ENCODE data around the gene DPH6.

DPH6 gene

GRCh38 chr15:35505141-35505540 is 40.8 kb downstream of the DPH6 start:
- no peaks in the 10 kb centered on the region for H3K36me3 ChIP-seq (ENCODE audit: control insufficient read depth, insufficient read depth, low read length)
- H3K27me3 ChIP-seq (ENCODE audit: control insufficient read depth, insufficient read depth, low read length), result no peaks in the 10 kb centered on the region
- H3K4me3 ChIP-seq (ENCODE audit: low read depth, low read length), result no peak overlapping the region
- no peak overlapping the region for H3K9ac ChIP-seq (ENCODE audit: low read depth, low read length)
- H3K4me1 ChIP-seq (ENCODE audit: control insufficient read depth, insufficient read depth, low read length), result peaks cover 10% of the 10 kb centered on the region
- no peaks in the 10 kb centered on the region for H3K9me3 ChIP-seq (ENCODE audit: control insufficient read depth, insufficient read depth, low read length)

GRCh38 chr15:35499723-35500122 is 46.2 kb downstream of the DPH6 start:
- no peaks in the 10 kb centered on the region for H3K9me3 ChIP-seq (ENCODE audit: control insufficient read depth, insufficient read depth, low read length)
- no peaks in the 10 kb centered on the region for H3K27me3 ChIP-seq (ENCODE audit: control insufficient read depth, insufficient read depth, low read length)
- no peak overlapping the region for H3K4me3 ChIP-seq (ENCODE audit: low read depth, low read length)
- H3K4me1 ChIP-seq (ENCODE audit: control insufficient read depth, insufficient read depth, low read length), result no peaks in the 10 kb centered on the region
- H3K36me3 ChIP-seq (ENCODE audit: control insufficient read depth, insufficient read depth, low read length), result no peaks in the 10 kb centered on the region
- no peak overlapping the region for H3K9ac ChIP-seq (ENCODE audit: low read depth, low read length)

GRCh38 chr15:35496585-35496984 is 49.4 kb downstream of the DPH6 start:
- H3K4me1 ChIP-seq (ENCODE audit: control insufficient read depth, insufficient read depth, low read length), result no peaks in the 10 kb centered on the region
- no peak overlapping the region for H3K4me3 ChIP-seq (ENCODE audit: low read depth, low read length)
- no peak overlapping the region for H3K9ac ChIP-seq (ENCODE audit: low read depth, low read length)
- no peaks in the 10 kb centered on the region for H3K9me3 ChIP-seq (ENCODE audit: control insufficient read depth, insufficient read depth, low read length)
- no peaks in the 10 kb centered on the region for H3K36me3 ChIP-seq (ENCODE audit: control insufficient read depth, insufficient read depth, low read length)
- H3K27me3 ChIP-seq (ENCODE audit: control insufficient read depth, insufficient read depth, low read length), result no peaks in the 10 kb centered on the region

- Histone ChIP-seq H3K9ac (ENCODE audit: low read depth, low read length) (no peak overlapping the region), H3K4me1 (ENCODE audit: control insufficient read depth, insufficient read depth, low read length) (no peaks in the 10 kb centered on the region), H3K36me3 (ENCODE audit: control insufficient read depth, insufficient read depth, low read length) (no peaks in the 10 kb centered on the region), H3K4me3 (ENCODE audit: low read depth, low read length) (no peak overlapping the region), H3K27me3 (ENCODE audit: control insufficient read depth, insufficient read depth, low read length) (no peaks in the 10 kb centered on the region), H3K9me3 (ENCODE audit: control insufficient read depth, insufficient read depth, low read length) (no peaks in the 10 kb centered on the region)
Observed at GRCh38 chr15:35495080-35495479, 50.9 kb downstream of the DPH6 start.

GRCh38 chr15:35491999-35492398 is 54.0 kb downstream of the DPH6 start:
- Histone ChIP-seq H3K36me3 (ENCODE audit: control insufficient read depth, insufficient read depth, low read length) (peaks cover 4% of the 10 kb centered on the region), H3K4me1 (ENCODE audit: control insufficient read depth, insufficient read depth, low read length) (no peaks in the 10 kb centered on the region), H3K9me3 (ENCODE audit: control insufficient read depth, insufficient read depth, low read length) (peaks cover 7% of the 10 kb centered on the region), H3K9ac (ENCODE audit: low read depth, low read length) (no peak overlapping the region), H3K4me3 (ENCODE audit: low read depth, low read length) (no peak overlapping the region), H3K27me3 (ENCODE audit: control insufficient read depth, insufficient read depth, low read length) (no peaks in the 10 kb centered on the region)

- Histone ChIP-seq H3K4me3 (ENCODE audit: low read depth, low read length) (no peak overlapping the region), H3K9me3 (ENCODE audit: control insufficient read depth, insufficient read depth, low read length) (peaks cover 7% of the 10 kb centered on the region), H3K4me1 (ENCODE audit: control insufficient read depth, insufficient read depth, low read length) (no peaks in the 10 kb centered on the region), H3K36me3 (ENCODE audit: control insufficient read depth, insufficient read depth, low read length) (peaks cover 7% of the 10 kb centered on the region), H3K27me3 (ENCODE audit: control insufficient read depth, insufficient read depth, low read length) (no peaks in the 10 kb centered on the region), H3K9ac (ENCODE audit: low read depth, low read length) (no peak overlapping the region)
Observed at GRCh38 chr15:35491173-35491572, 54.8 kb downstream of the DPH6 start.

- Histone ChIP-seq H3K27me3 (ENCODE audit: control insufficient read depth, insufficient read depth, low read length) (no peaks in the 10 kb centered on the region), H3K9ac (ENCODE audit: low read depth, low read length) (no peak overlapping the region), H3K4me3 (ENCODE audit: low read depth, low read length) (no peak overlapping the region), H3K4me1 (ENCODE audit: control insufficient read depth, insufficient read depth, low read length) (no peaks in the 10 kb centered on the region), H3K36me3 (ENCODE audit: control insufficient read depth, insufficient read depth, low read length) (peaks cover 7% of the 10 kb centered on the region), H3K9me3 (ENCODE audit: control insufficient read depth, insufficient read depth, low read length) (peaks cover 7% of the 10 kb centered on the region)
Observed at GRCh38 chr15:35490511-35490910, 55.5 kb downstream of the DPH6 start.

GRCh38 chr15:35487417-35487816 is 58.5 kb downstream of the DPH6 start:
- Histone ChIP-seq H3K9me3 (ENCODE audit: control insufficient read depth, insufficient read depth, low read length) (peaks cover 7% of the 10 kb centered on the region), H3K27me3 (ENCODE audit: control insufficient read depth, insufficient read depth, low read length) (no peaks in the 10 kb centered on the region), H3K4me1 (ENCODE audit: control insufficient read depth, insufficient read depth, low read length) (no peaks in the 10 kb centered on the region), H3K36me3 (ENCODE audit: control insufficient read depth, insufficient read depth, low read length) (peaks cover 7% of the 10 kb centered on the region), H3K4me3 (ENCODE audit: low read depth, low read length) (no peak overlapping the region), H3K9ac (ENCODE audit: low read depth, low read length) (no peak overlapping the region)

GRCh38 chr15:35486296-35486695 is 59.7 kb downstream of the DPH6 start:
- Histone ChIP-seq H3K36me3 (ENCODE audit: control insufficient read depth, insufficient read depth, low read length) (peaks cover 7% of the 10 kb centered on the region), H3K4me1 (ENCODE audit: control insufficient read depth, insufficient read depth, low read length) (peaks cover 4% of the 10 kb centered on the region), H3K27me3 (ENCODE audit: control insufficient read depth, insufficient read depth, low read length) (no peaks in the 10 kb centered on the region), H3K4me3 (ENCODE audit: low read depth, low read length) (no peak overlapping the region), H3K9ac (ENCODE audit: low read depth, low read length) (no peak overlapping the region), H3K9me3 (ENCODE audit: control insufficient read depth, insufficient read depth, low read length) (peaks cover 7% of the 10 kb centered on the region)

GRCh38 chr15:35485411-35485810 is 60.6 kb downstream of the DPH6 start:
- peaks cover 7% of the 10 kb centered on the region for H3K9me3 ChIP-seq (ENCODE audit: control insufficient read depth, insufficient read depth, low read length)
- H3K4me1 ChIP-seq (ENCODE audit: control insufficient read depth, insufficient read depth, low read length), result peaks cover 4% of the 10 kb centered on the region
- peaks cover 7% of the 10 kb centered on the region for H3K36me3 ChIP-seq (ENCODE audit: control insufficient read depth, insufficient read depth, low read length)
- no peak overlapping the region for H3K4me3 ChIP-seq (ENCODE audit: low read depth, low read length)
- no peak overlapping the region for H3K9ac ChIP-seq (ENCODE audit: low read depth, low read length)
- no peaks in the 10 kb centered on the region for H3K27me3 ChIP-seq (ENCODE audit: control insufficient read depth, insufficient read depth, low read length)

GRCh38 chr15:35484231-35484945 is 61.6 kb downstream of the DPH6 start:
- Histone ChIP-seq H3K4me1 (ENCODE audit: control insufficient read depth, insufficient read depth, low read length) (peaks cover 5% of the 10 kb centered on the region), H3K9me3 (ENCODE audit: control insufficient read depth, insufficient read depth, low read length) (peaks cover 7% of the 10 kb centered on the region), H3K36me3 (ENCODE audit: control insufficient read depth, insufficient read depth, low read length) (peaks cover 7% of the 10 kb centered on the region), H3K4me3 (ENCODE audit: low read depth, low read length) (no peak overlapping the region), H3K9ac (ENCODE audit: low read depth, low read length) (no peak overlapping the region), H3K27me3 (ENCODE audit: control insufficient read depth, insufficient read depth, low read length) (no peaks in the 10 kb centered on the region)

- Histone ChIP-seq H3K9ac (ENCODE audit: low read depth, low read length) (no peak overlapping the region), H3K36me3 (ENCODE audit: control insufficient read depth, insufficient read depth, low read length) (peaks cover 3% of the 10 kb centered on the region), H3K27me3 (ENCODE audit: control insufficient read depth, insufficient read depth, low read length) (no peaks in the 10 kb centered on the region), H3K4me3 (ENCODE audit: low read depth, low read length) (no peak overlapping the region), H3K9me3 (ENCODE audit: control insufficient read depth, insufficient read depth, low read length) (no peaks in the 10 kb centered on the region), H3K4me1 (ENCODE audit: control insufficient read depth, insufficient read depth, low read length) (peaks cover 8% of the 10 kb centered on the region)
Observed at GRCh38 chr15:35481992-35482391, 64.0 kb downstream of the DPH6 start.
